Measurements from ENCODE around the gene PSMB11.

The PSMB11 gene

DNA sequence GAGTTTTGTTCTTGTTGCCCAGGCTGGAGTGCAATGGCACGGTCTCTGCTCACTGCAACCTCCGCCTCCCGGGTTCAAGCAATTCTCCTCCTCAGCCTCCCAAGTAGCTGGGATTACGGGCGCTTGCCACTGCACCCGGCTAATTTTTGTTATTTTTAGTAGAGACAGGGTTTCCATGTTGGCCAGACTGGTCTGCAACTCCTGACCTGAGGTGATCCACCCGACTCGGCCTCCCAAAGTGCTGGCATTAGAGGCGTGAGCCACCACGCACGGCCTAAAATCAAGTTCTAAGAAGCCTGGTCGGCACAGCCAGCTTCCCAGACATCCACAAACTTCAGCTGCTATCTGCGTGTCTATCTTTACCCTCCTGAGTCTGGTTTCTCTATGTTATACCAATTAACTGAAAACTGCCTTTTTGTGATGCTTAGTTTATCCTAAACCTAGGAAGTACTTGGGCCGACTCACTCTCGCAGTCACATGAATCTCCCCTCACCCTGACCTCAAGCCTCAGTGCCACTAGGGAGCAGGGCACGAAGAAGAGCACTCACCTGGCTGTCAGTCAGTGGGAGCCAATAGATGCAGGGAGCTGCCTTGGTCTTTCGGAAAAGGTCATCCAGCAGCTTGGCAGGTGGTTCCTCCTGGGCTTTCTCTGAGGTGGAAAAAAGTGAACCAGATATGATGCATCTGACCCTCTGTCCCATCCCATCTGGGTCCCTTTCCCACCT is 18.7 kb downstream of the PSMB11 start:
- no peak for DNase-seq

- DNase-seq: no peak
Observed at GRCh38 chr14:23062002-23062401, 20.0 kb downstream of the PSMB11 start.

DNA sequence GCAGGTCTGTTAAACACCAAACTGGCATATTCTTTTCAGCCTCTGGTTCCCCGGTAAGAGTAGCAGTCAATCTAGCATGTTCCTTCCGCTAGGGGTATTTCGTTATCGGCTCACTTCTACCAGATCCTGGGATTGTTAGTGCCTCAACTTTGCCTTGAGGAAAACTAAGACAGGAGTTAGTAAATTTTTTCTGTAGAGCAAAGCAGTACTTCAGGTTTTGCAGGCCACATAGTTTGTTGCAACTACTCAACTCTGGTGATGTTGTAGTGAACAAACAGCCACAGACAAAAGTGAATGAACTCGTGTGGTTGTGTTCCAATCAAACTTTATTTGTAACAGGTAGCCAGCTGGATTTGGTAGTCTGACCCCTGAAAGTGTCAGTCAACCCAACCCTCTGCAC is 21.6 kb downstream of the PSMB11 start:
- no peak for DNase-seq

- DNase-seq: no peak
Observed at GRCh38 chr14:23066368-23066767, 24.4 kb downstream of the PSMB11 start.

DNA sequence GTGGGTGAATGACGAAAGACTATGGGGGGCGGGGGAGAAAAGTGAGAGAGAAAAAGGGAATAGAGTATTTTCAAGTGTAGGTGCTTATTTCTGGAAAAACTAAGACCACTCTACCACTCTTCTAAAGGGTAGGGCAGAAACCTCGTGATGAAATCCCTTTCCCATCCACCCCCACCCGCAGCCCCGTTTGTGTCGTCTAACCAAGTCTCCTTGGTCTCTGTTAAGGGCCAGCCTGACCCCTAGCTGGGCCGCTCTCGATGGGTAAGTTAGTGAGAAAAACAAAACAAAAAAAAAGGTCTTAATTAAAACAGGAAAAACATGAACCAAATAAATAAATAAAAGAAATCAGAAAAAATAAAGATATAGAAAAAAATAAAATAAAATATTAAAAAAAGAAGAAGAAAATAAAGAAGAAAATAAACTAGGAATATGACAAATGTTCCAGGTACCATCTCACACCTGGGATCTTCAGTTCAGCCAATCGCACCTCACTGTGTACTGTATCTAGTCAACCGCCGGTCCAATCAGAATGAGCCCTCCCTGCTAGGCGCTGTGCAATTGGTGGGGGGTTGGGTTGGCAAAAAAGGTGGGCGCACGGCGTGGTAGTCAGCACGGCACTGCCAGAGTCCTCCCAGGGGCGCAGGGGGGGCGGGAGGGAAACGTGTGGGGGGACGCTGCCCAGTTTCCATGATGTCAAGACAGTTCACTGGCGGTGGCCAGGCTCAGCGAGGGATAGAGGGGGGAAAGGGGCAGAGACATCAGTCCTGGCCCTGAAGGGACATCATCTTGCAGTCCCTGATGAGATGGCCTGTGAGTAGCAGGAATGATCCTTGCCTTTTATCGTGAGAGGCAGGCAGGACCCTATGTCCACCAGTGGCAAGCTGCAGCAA is 25.1 kb downstream of the PSMB11 start:
- no peak for DNase-seq

DNA sequence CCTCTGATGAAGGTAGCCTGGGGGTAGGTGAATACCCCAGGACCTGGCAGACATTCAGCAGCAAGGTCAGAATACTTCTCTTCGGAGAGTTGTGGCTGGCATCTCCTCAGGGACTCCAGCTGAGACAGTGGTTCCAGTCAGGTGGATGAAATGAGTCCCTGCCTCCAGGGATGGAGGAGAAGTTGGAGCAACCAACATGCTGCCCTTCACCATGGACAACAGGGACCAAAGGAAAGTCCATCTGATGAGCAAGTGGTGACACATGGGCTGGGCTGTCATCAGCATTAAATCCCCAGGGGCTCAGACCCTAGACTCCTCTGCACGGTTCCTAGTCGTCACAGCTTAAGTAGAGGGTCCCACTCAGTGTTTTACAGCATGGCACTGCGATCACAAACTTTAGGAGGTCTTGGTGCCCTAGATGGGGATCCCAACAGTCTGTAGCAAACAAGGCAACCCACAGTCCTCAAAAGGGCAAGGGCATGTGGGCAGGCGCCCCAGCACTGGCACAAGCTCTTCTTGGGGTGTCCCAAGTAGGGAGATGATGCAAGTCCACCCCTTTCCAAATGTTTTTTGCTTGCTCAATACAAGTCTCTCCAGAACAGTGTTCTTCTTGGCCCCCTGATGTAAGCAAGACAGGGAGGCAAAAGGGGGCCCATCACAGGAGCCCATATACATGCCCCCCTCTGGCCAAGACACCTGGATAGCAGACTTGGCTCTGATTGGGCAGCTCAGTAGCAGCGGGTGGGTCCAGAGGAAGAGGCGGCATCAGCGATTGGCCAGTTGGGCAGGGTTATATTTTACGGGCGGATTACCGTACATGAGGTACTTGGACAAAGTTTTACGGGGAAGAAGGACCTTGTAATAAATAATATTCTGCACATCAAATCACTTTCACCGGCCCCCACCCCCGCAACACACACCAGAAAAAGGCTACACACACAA is 26.1 kb downstream of the PSMB11 start:
- DNase-seq: no peak

GRCh38 chr14:23068789-23069412 is 26.9 kb downstream of the PSMB11 start:
- no peak for DNase-seq

DNA sequence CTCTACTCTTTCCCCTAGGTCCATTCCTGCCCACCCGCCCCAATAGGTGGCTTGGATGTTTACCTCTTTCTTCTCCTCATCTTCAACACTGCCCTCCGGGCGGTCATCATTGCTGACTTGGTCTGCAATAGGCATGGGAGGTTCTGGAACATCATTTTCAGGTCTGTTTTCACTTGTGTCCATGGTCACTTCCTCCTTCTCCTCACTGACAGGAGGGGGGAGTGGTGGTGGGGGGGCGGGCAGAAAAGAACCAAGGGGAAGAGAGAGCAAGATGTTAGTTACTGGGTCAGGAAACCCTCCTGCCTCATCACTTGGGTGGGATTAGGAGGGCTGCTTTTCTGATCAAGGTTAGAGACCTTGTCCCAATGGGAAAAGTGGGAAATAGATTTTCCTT is 27.4 kb downstream of the PSMB11 start:
- DNase-seq: no peak

GRCh38 chr14:23070262-23071129 is 28.5 kb downstream of the PSMB11 start:
- no peak for DNase-seq

GRCh38 chr14:23071244-23071920 is 29.4 kb downstream of the PSMB11 start:
- DNase-seq: no peak

DNA sequence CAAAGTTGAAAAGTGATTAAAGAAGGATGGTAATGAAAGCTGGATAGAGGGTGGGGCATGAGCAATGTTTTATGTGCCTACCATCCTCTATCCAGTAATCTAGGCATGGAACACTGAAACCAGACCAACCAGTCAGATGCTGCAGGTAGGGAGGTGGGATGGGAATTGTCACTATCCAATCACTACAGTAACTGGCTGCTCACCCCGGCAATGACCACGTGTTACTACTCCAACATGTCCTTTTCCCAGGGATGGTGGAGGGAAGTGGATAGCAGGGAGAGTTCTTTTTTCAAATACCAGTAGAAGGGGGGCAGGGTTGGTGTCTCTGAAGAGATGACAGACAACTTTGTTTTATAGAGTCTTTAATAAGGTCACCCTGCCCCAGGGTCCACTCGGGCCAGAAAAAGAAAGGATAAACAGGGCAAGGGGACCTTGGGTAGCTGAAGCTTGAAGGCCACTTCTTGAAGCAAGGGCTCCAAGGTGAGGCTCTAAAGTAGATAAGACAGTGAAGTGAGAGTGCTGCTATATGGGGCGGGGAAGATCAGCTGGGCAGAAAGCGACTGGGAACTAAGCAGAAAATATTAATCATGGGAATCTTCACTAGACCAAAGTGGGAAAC is 30.0 kb downstream of the PSMB11 start:
- no peak for DNase-seq

DNA sequence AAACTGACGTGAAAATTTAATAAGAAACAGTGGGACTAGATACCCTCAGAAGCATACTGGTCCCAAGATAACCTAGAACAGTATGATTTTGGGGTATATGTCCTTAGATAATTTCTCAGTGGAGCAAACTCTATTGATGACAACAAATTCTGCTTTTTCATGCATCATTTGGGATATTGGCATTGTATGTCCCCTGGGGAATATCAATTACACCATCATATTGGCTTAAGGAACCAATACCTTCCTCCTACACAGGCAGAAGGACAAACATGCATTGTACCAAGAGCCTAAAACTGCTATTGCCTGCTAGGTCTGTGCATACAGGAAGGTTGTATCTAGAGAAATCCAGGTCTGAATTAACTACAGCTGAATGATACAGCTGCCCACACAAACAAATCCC is 32.9 kb downstream of the PSMB11 start:
- DNase-seq: no peak

GRCh38 chr14:23076785-23077408 is 34.9 kb downstream of the PSMB11 start:
- DNase-seq: no peak

DNA sequence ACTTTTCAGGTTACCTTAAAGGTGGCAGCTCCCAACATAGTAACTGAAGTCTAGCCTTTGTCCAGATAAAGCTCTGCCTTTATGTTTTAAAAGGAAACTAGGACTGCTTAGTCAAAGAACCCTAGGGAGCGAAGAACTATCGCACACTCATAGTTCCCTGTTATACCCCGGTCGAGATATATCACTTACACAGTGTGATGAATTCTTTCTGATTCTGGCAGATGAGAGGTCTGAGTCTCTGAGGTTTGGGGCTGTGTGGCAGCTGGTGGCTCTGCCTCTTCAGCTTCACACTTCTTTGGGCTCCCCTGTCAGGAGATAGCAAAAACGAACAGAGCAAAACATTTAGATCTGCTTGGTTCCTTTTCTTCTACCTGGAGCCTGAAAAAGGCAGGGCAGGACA is 36.0 kb downstream of the PSMB11 start:
- no peak for DNase-seq

DNA sequence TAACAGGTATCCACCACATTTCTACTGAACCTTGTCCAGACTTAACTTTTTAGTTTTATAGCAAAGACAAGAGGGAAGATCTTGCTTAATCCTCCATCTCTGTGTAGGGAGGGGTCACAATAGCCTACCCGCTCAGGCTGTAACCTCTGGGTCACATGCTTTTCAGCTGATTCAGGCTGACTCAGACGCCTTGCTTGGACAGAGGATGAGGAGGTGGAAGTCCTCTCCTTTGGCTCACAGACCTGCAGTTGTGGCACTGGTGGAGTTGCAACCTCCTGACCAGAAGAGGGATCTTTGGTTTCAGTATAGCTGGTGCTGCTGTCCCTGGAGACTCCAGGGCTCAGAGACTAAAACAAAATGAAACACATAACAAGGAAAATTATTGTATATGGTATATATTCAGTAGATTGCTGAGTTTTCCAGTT is 36.7 kb downstream of the PSMB11 start:
- DNase-seq: no peak

DNA sequence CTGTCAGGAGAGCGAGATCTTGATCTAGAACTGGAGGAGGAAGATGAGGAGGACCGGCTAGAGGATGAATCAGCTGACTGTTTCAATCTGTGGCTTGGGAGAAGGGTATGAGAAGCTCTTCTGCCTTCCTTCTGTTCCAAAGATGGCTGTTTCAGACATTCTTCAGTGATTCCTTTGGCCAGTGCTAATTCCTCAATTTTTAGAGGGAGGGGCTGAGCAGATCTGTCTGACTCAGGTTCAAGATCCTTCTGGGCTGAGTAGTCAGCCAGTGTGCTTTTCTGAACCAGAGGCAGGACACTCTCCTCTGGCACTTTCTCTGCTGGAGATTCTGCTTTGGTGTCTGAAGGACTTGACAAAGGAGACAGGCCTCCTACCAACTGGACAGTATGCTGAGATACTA is 37.7 kb downstream of the PSMB11 start:
- no peak for DNase-seq

DNA sequence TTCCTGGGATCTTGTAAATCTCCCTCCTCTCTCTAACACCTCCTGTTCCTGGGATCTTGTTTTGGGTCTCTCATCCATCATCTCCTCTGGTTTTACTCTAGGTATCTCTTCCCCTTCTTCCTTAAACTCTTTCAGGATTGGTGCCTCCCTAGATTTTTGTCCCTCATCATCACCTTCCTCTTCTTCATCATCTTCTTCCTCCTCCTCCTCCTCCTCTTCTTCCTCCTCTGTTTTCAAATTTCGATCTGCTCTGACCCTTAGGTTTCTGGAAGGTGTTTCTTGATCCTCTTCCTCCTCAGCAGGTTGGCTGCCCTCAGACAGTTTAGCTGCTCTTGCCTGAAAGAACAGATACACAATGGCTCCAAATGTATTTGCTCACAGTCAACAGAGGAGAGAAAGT is 38.5 kb downstream of the PSMB11 start:
- DNase-seq: no peak

- no peak for DNase-seq
Observed at GRCh38 chr14:23085458-23085857, 43.4 kb downstream of the PSMB11 start.

DNA sequence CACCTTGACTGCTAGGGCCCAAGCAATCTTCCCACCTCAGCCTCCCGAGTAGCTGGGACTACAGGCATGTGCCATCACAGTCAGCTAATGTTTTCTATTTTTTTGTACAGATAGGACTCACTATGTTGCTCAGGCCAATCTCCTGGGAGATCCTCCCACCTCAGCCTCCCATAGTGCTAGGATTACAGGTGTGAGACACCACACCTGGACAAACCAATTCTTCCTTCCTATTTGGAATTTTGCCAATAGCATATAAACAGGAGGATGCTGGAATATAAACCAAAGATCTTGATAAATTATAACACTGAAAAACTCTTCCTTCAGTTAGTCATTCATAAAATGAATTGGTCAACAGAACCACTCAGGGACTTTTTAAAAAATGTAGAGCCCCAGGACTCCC is 44.6 kb downstream of the PSMB11 start:
- no peak for DNase-seq

All from NK-92 treated with Interleukin-12 subunit alpha and Interleukin-12 subunit beta, amount 100 ng/mL, for 24 hours (cell line).